A172 (cell line): Measurements from ENCODE around the gene MEGF11. TPM values are rescaled to one million over a fixed set of nuclear protein-coding genes. Genes with fewer than 3 reads are reported as not detected.

Experiments
- DNase-seq: peaks from one replicate; pipeline ENCODE4 v3.0.0-alpha.2; 2015; ENCODE audit warnings: low spot score
- total RNA-seq: library from RNA; depleted of rRNA; stranded (reverse); fragments of >200 nt; shearing (Covaris generic); gene quantifications from 2 replicates; pipeline ENCODE4 v1.2.3, GENCODE V29; 2014

MEGF11 gene
- total RNA-seq, 1 experiment from 2014 or later = 0.57 TPM

DNA sequence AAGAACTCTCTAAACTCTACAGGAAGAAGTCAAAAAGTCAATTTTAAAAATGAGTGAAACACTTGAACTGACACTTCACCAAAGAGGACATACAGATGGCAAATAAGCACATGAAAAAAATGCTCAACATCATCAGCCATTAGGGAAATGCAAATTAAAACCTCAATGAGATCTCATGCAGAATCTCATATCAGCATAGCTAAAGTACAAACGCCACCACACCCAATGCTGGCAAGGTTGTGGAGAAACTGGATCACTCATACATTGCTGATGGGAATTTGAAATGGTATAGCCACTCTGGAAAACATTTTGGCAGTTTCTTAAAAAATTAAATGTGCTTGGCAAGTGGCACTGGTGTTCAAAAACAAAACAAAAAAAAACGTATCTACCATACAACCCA, 34.2 kb downstream of the MEGF11 start:
- no peak for DNase-seq

DNA sequence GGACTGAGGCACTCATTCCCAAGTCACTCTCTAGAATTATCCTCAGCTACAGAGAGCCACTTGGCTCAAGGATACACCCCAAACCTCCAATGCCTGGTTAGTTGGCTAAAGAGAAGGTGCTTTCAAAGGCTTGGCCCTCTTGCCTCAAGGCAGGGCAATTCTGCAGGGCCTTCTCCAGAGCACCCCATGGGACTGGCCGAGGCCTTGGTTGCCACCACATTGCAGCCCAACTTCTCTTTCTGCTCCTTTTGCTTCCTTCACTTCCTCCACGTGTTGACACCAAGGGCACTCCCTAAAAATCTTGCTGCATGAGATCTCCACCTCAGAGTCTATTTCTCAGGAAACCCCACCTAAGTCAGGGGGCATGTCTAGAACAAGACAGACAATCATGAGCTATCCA, 36.7 kb downstream of the MEGF11 start:
- DNase-seq = no peak

GRCh38 chr15:66215811-66216210, 37.7 kb downstream of the MEGF11 start:
- DNase-seq = no peak

- no peak for DNase-seq
Observed at GRCh38 chr15:66214246-66214645, 39.3 kb downstream of the MEGF11 start.

GRCh38 chr15:66212563-66212921, 41.0 kb downstream of the MEGF11 start:
- DNase-seq = no peak

DNA sequence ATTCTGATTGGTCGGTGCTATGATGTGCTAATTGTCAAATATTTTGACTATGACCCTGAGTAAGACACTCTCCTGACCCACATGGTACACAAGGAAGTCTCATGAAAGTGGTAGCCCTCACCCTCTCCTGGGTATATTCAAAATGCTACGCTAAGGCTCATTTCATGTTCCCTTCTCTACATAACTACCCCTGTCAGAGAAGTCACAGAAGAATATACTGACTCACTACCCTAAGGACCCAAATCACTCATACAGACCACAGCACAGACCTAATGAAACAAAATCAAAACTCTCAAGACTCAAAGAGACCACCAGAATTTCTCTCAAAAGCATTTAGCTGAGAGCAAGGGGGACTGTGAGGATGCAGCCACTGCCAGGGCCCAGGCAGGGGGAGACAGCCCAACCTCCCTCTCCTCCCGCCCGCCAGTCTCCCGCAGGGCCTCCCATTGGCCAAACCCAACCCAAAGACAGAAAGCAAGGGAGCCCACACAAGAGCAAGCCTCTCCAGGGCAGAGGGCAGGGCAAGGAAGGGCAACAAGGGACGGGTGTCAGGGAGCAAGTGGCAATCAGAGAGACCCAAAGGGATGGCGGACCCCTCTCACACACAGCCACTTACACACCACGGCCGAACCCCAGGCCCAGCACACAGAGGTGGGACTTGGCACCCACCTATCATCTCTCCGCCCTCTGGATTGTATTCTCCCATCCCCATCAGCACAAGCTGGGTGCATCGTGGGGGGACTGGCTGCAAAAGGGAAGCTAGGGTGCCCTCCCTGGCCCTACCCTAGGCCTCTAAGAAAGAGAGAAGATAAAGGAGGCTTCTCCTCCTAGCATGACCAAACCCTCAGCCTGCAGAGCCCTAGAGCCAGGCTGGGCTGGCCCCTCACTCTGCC, 41.6 kb downstream of the MEGF11 start:
- DNase-seq = no peak

- DNase-seq = no peak
Observed at GRCh38 chr15:66210684-66211083, 42.9 kb downstream of the MEGF11 start.

DNA sequence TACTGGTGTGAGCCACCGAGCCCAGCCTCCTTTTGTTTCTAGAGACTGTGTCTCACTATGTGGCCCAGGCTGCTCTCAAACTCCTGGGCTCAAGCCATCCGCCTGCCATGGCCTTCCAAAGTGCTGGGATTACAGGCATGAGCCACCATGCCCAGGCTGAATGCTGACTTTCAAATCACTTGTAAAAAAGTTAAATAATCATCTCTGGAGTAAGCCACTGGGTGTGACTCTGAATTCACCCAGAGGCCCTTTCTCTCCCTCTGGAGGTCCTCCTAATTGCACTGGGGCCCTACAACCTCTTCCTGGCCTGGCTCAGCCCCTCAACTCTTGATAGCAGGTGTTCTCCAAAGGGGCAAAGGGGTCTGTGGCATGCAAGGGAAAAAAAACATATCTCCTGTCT, 54.8 kb downstream of the MEGF11 start:
- no peak for DNase-seq

GRCh38 chr15:66196602-66197001, 56.9 kb downstream of the MEGF11 start:
- peak; percentile 52 for DNase-seq

DNA sequence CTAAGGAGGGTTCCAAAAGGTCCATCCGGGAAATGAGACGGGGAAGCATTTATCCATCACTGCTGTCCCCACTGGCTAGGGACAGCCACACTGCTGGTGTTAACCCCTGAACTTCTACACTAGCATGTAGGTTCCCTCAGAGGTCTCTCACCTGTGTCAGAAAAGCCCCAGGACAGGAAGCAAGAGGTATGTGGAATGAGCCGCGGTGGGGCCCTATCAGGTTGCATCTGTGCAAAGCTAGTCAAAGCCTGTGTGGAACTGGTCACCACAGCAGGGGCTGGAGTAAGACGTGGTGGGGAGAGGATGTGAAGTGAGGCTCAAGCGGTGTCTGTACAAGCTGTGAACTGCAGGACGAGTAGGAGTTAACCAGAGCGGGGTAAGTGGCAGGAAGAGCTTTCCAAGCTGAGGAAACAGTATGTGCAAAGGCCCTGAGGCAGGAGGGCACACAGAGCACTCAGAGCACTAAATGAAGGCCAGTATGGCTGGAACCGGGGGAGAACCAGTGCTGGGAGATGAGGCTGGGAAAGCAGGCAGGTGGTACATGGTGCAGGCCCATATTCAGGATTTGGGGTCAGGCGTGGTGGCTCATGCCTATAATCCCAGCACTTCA, 57.8 kb downstream of the MEGF11 start:
- DNase-seq = no peak

GRCh38 chr15:66193066-66193465, 60.5 kb downstream of the MEGF11 start:
- DNase-seq = no peak

DNA sequence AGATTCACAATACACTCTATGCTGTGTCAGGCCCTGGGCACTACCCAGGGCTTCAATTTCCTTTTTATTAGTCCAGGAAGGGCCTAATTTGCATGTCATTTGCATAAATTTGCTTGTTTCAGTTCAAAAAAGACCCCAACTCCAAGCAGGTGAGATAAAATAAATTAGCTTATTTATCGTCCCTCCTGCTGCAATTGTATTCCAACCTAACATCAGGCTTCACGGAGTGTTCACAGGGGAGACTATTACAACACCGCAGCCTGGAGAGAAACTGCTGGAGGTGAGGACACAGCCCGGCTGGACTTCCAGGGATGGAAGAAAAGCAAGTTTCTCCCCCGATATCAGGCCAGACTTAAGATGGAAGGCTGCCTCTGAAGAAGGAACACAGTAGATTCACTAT, 62.8 kb downstream of the MEGF11 start:
- DNase-seq = no peak

DNA sequence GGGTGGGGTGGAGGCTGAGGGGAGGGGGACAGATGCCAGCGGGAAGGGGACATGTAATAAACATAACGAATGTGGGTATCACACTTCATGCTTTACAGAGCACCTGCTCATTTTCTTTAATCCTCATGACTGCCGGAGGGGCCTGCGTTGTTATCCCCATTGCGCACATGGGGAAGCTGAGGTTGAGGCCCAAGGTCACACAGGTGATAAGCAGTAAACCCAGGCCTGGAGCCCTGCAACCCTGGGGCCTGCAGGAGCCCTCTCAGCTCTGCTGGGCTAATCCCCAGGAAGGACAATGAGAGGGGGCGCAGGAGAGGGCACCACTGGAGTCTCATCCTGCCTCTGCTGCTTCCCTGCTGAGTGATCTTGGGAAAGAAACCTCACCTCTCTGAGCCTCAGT, 64.3 kb downstream of the MEGF11 start:
- no peak for DNase-seq

GRCh38 chr15:66188464-66188863, 65.1 kb downstream of the MEGF11 start:
- DNase-seq = no peak

DNA sequence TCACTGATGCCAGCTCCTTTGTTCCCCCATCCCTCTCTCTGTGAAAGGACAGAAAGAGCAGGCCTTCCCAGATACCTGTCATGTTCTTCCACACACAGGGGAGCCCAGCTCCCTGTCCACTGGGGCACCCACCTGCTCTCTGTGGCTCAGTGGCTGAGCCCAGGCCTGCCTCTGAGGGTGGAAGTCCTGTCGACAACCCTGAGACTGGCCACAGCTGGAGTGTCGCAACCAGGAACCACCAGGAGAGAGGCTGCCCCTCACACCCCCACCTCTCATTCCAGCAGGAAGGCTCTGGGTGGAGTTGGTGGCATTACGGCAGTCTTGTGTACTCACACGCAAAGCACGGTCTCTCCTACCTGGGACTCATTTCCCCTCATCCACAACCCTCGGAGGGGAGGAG, 66.3 kb downstream of the MEGF11 start:
- no peak for DNase-seq

DNA sequence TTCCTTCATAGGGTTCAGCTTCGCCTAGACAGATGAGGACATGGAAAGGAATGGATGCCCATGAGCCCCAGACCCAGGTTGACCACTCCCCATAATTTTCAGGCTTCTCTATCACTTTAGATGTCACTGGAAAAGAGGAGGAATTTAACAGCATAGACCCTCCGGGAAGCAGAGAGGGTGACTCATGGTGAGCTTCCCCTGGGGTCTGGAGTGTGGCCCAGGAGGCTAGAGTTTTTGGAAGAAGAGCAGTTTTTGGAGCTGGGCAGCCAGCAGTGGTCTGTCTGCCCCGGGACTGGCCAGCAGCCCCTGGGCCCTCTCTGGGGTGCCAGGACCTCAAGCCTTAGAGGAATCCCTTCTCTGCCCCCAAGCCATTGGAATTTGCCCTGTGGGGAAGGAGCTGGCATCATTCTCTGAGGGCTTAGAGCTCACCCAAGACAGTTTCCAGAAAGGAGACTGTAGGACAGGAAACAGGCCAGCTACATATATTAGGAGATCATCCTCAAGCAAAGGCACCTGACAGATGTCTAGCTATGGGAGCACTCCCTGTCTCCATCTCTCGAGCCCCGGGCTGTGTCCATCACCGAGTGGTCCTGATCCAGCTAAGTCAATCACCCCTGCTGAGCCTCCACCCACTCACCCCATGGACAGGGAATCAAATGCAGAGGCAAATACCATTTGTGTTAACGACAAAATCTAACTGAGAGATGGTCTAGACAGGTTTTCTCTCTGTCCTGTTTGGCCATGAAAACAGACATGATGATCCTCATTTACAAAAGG, 67.3 kb downstream of the MEGF11 start:
- DNase-seq = no peak

GRCh38 chr15:66184936-66185790, 68.4 kb downstream of the MEGF11 start:
- DNase-seq = no peak

DNA sequence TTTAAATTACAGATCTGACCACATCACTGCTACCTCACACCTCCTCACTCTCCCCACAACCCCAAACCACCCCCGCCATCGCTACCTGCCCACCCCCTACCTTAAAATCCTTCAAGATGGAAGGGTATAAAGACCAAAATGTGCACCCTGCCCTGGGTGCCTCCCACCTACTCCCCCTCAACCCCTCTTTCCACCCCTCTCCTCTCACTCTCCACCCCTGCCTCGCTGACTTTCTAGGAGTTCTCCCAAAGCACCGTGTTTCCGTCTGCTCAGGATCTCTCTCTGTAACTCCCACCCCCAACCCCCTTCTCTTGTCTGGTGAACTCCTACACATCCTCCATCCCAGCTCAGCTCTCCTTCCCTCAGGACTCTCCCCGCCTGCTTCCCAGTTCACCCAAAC, 69.1 kb downstream of the MEGF11 start:
- no peak for DNase-seq

DNA sequence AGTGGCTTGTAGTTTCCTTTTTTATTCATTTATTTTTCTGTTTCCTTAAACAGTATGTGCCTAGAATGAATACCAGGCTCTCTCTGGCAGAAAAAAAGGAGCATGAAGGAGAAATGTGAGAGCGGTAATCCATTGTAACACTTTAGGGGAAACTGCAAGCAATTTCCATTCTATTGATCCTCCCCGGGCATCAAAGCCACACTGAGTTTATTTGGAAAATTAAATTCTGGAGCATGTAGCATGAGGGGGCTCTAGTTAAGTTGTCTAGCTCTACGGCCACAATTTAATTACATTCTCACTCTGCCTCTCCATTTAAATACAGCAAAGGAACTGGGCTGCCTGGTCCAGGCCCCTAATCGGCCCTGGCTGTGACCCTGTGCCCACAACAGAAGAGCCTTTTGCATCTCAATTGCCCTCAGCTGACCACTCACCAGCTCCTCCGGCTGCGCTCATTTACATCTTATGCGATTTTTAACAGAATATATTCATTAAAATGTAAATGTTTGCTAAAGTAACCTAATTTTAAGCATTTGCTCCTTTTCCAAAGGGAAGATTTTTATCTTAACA, 72.9 kb downstream of the MEGF11 start:
- DNase-seq = no peak

DNA sequence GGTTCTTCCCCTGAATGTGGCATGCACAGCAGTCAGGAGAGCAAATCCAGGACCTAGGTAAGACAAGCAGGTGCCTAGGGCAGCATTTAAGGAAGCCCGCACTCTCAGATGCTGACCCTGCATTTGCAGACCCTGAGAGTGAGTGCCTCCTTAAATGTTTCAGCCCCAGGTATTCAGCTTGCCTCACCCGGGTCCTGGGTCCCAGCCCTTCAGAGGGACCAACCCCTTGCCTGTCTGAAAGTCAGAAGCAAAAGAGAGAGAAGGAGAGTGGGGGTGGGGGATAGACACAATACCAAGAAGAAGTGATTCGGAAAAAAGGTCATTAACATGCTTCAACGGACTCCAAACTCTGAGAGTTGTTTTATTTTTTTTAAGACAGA, 75.0 kb downstream of the MEGF11 start:
- no peak for DNase-seq

DNA sequence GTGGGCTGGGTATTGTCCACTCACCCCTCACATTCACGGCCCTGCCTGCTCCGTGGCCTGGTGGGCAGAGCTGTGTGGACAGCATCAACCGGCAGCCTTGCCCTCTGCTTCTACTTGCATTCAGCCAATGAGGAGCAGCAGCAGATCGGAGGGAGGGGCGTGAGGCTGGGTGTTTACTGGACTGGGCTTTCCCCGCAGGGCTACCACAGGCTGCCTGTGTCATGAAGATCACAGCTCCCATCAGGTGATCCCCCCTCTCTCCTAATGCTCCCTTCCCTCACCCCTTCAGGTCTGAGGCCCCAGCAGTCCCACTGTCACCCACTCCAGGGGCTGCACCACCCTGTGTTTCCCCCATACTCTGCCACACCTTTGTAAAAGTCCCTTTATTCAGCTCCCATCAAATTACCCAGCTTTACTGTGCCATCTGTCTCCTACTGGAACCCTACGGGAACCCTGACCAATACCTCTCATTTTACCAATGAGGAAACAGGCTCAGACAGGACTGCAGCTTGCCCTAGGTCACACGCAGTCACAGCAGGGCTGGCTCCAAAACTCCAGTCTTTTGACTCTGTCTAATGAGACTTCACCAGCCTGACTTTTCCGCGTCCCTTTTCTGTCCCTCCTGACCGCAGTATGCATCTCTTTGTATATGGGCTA, 81.1 kb downstream of the MEGF11 start:
- no peak for DNase-seq
